ENCODE results near the gene C1orf167.

The C1orf167 gene

DNA sequence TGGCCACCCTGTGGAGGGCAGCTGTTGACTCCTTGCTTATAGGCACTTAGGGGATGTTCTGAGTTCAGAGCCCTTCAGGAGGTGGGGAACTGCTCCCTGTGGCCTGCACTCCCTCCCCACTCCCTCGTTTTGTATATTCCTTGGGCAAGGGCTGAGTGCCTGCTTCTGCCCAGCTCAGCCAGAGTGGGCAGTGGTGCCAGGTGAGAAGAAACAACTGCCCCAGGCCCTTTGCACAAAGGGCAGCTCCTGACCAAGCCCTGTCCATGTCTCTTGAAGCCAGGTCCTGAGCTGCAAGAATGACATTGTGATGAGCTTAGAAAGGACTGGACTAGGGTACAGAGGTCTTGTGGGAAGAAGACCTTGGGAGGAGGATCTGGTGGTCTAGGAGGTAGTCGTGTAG lies 23.9 kb upstream of the C1orf167 start:
- no peak for DNase-seq
- H3K9me3 ChIP-seq (ENCODE audit: severe bottlenecking): no peaks in the 10 kb centered on the region
- no peaks in the 10 kb centered on the region for H3K27me3 ChIP-seq (ENCODE audit: insufficient read depth, low read depth, severe bottlenecking)
- H3K36me3 ChIP-seq: no peaks in the 10 kb centered on the region
- peak overlapping the region; percentile 81; the same call in 1 of the 2 replicates for H3K27ac ChIP-seq
- TF ChIP-seq, protein P1, sequence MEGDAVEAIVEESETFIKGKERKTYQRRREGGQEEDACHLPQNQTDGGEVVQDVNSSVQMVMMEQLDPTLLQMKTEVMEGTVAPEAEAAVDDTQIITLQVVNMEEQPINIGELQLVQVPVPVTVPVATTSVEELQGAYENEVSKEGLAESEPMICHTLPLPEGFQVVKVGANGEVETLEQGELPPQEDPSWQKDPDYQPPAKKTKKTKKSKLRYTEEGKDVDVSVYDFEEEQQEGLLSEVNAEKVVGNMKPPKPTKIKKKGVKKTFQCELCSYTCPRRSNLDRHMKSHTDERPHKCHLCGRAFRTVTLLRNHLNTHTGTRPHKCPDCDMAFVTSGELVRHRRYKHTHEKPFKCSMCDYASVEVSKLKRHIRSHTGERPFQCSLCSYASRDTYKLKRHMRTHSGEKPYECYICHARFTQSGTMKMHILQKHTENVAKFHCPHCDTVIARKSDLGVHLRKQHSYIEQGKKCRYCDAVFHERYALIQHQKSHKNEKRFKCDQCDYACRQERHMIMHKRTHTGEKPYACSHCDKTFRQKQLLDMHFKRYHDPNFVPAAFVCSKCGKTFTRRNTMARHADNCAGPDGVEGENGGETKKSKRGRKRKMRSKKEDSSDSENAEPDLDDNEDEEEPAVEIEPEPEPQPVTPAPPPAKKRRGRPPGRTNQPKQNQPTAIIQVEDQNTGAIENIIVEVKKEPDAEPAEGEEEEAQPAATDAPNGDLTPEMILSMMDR (IDR thresholded peaks at IDR 0.05; ENCODE audit: low read depth, low read length): no peak
- H3K4me3 ChIP-seq (ENCODE audit: low read depth, low read length): no peak overlapping the region

DNA sequence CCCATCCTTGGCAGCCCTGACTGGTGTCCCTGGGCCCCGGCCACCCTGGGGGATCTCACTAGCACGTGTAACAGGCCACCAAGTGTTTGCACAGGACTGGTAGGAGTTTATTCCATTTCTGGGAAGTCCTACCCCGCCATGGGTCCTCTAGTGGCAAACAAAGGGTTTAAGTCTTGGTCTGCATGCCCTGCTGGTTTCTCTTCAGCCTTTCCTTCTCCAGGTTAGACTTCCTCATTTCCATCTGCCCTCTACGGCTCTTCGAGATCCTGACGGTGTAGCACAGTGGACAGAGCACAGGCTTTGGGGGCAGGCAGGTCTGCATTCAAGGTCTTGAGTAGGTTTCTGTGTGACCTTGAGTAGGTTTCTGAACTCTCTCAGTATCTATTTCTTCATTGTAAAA lies 23.2 kb upstream of the C1orf167 start:
- Histone ChIP-seq H3K27ac (no peak overlapping the region), H3K9me3 (ENCODE audit: severe bottlenecking) (no peaks in the 10 kb centered on the region), H3K36me3 (no peaks in the 10 kb centered on the region), H3K4me3 (ENCODE audit: low read depth, low read length) (no peak overlapping the region), H3K27me3 (ENCODE audit: insufficient read depth, low read depth, severe bottlenecking) (no peaks in the 10 kb centered on the region)
- no peak for DNase-seq
- TF ChIP-seq, protein P1 (IDR thresholded peaks at IDR 0.05; ENCODE audit: low read depth, low read length): no peak

DNA sequence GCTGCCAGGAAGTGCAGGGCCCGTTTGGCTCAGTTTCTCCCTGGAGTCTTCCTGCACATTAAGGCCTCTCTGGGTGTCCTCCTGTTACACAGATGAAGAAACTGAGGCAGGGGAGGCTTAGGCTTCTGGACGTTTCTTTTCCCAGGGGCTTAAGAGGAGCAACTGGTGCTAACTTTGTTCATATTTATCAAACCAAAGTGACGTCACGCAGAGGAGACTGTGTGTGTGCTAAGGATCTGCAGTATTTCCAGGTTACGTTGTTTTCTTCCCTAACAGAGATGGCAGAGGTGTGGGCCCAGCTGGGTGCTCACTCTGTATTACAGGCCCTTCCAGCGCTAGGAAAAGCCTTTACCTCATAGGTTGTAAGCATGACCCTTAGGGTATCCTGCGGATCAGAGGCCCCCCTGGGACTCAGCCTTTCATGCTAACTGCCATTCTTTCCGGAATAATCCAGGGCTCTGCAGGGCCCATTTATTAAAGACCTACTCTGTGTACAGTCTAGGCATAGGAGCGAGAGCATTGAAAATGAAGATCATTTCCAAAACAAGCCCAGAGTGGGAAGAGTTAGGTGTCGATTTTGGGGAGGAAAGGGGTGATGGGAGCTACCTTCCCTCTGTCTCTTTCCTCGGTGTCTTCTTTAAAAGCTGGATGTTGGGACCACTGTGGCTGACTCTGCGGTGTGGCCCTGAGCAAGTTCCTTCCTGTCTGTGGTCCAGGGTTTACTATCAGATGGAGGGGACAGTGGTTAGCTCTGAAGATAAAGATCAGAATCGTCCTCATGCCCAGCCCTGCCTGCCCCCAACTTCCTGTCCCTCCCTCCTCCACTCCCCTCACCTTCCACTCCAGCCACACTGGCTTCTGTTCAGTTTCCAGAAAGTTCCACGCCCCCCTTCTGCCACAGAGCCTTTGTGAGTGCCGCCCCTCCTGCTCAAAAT lies 21.5 kb upstream of the C1orf167 start:
- Histone ChIP-seq H3K27me3 (ENCODE audit: insufficient read depth, low read depth, severe bottlenecking) (no peaks in the 10 kb centered on the region), H3K36me3 (no peaks in the 10 kb centered on the region), H3K4me3 (ENCODE audit: low read depth, low read length) (no peak overlapping the region), H3K9me3 (ENCODE audit: severe bottlenecking) (no peaks in the 10 kb centered on the region), H3K27ac (no peak overlapping the region)
- TF ChIP-seq, protein P1 (IDR thresholded peaks at IDR 0.05; ENCODE audit: low read depth, low read length): no peak
- DNase-seq: no peak

DNA sequence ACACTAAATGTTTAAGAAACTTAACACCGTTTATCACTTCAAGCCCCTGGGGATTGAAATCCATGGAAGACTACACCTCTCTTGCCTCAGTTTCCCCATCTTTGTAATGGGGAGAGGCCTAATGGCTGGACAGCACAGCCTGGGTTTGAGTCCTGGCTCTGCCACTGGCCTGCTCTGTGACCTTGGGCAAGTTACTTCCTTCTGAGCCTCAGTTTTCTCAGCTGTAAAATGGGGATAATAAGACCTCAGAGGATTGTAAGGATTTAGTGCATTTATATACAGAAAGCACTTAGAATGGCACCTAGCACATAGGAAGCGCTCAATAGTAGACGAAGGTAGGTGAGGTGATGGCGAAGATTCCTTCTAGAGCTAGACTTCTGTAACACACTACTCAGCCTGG lies 20.5 kb upstream of the C1orf167 start:
- no peaks in the 10 kb centered on the region; the same call in 1 of the 2 replicates for H3K36me3 ChIP-seq
- DNase-seq: no peak
- TF ChIP-seq, protein P1 (IDR thresholded peaks at IDR 0.05; ENCODE audit: low read depth, low read length): no peak
- no peaks in the 10 kb centered on the region for H3K9me3 ChIP-seq (ENCODE audit: severe bottlenecking)
- H3K27me3 ChIP-seq (ENCODE audit: insufficient read depth, low read depth, severe bottlenecking): no peaks in the 10 kb centered on the region
- no peak overlapping the region for H3K4me3 ChIP-seq (ENCODE audit: low read depth, low read length)
- no peak overlapping the region for H3K27ac ChIP-seq

DNA sequence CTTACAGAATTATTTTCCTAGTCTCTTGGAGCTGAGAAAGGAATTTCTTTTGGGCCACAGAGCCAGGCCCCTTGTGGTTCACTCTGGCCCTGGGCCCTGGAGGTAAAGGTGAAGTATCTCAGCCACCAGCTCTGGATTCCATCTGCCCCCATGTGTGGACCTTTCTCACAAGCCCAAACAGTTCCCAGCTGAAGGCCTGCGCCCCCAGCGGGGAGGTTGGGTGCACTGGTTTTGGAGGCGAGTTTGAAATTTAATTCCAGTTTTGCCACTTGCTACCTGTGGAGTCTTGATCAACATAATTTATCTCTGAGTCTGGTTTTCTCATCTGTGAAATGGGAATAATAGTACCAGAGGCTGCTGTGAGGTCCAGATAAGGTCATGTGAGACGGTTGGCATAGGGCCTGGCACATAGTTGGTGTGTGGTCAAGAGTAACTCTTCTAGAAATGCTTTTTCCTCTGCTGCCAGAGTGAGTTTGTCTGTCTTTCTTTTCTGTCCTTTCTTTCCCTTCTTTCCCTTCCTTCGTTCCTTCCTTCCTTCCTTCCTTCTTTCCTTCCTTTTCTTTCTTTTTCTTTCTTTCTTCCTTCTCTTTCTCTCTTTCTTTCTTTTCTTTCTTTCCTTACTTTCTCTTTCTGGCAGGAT lies 20.0 kb upstream of the C1orf167 start:
- TF ChIP-seq, protein P1 (IDR thresholded peaks at IDR 0.05; ENCODE audit: low read depth, low read length): no peak
- Histone ChIP-seq H3K36me3 (no peaks in the 10 kb centered on the region; the same call in 1 of the 2 replicates), H3K27me3 (ENCODE audit: insufficient read depth, low read depth, severe bottlenecking) (no peaks in the 10 kb centered on the region), H3K9me3 (ENCODE audit: severe bottlenecking) (no peaks in the 10 kb centered on the region), H3K27ac (no peak overlapping the region), H3K4me3 (ENCODE audit: low read depth, low read length) (no peak overlapping the region)
- DNase-seq: no peak
